ENCODE data around the gene SSC5D.

DNA sequence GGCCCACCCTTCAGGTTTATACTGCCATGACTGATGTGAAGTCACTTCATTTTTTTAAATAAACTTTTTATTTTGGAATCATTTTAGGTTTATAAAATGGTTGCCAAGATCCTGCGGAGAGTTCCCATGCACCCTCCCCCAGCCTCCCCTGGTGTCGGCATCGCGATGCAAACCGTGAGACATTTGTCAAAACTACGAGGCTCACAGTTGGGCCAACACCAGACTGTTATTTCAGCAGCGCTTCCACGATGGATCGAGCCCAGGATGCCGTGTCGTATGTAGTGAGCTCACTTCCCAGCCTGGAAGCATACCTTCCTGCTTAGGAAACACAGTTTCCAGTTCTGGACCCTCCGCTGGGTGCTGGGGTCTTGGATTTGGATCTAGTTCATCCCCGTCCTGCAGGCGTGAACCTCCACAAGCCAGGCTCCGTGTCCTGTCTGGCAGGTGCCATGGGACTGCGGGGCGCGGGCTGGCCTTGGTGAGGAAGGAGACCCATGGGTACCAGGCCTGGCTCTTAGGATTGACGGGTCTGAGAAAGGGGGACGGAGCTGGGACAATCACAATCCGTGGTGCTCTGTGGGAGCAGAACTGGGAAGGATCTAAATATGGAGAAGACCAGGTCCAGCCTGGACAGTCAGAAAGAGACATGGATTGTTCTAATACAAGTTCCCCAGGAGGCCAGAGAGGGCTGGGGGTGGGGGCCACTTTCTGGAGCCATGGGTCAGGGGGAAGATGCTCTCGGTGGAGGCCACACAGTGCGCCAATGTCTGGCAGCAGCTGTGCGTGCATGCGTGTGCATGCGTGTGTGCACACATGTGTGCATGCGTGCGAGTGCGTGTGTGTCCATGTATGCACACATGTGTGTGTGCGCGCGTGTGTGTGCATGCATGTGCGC, 51.1 kb downstream of the SSC5D start:
- TF ChIP-seq, protein P1, sequence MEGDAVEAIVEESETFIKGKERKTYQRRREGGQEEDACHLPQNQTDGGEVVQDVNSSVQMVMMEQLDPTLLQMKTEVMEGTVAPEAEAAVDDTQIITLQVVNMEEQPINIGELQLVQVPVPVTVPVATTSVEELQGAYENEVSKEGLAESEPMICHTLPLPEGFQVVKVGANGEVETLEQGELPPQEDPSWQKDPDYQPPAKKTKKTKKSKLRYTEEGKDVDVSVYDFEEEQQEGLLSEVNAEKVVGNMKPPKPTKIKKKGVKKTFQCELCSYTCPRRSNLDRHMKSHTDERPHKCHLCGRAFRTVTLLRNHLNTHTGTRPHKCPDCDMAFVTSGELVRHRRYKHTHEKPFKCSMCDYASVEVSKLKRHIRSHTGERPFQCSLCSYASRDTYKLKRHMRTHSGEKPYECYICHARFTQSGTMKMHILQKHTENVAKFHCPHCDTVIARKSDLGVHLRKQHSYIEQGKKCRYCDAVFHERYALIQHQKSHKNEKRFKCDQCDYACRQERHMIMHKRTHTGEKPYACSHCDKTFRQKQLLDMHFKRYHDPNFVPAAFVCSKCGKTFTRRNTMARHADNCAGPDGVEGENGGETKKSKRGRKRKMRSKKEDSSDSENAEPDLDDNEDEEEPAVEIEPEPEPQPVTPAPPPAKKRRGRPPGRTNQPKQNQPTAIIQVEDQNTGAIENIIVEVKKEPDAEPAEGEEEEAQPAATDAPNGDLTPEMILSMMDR (IDR thresholded peaks at IDR 0.05) = no peak
- TF ChIP-seq POLR2A (IDR thresholded peaks at IDR 0.05) = no peak

All from Peyer's patch (tissue), 4 donors.